ENCODE data around the gene RB1. TPM values are rescaled to one million over a fixed set of nuclear protein-coding genes. Genes with fewer than 3 reads are reported as not detected.

The RB1 gene
- total and polyA plus RNA-seq, 9 of the 15 experiments (the other 6 are each of a cell fraction or from before 2014, with no cell fraction given): 5.0 to 23.8 (median 17.9) TPM

GRCh38 chr13:48476215-48476614 is 172.7 kb downstream of the RB1 start:
- Histone ChIP-seq H3K27me3 (ENCODE audit: control insufficient read depth in 2 of 2, insufficient read depth in 2 of 2, low read length in 2 of 2) (no peaks in the 10 kb centered on the region), H3K4me2 (ENCODE audit: insufficient read depth, low read length) (no peak overlapping the region), H3K79me2 (ENCODE audit: control insufficient read depth, insufficient read depth, low read length) (no peaks in the 10 kb centered on the region), H4K20me1 (replicated peaks; ENCODE audit: control insufficient read depth, insufficient read depth, low read length) (no peaks in the 10 kb centered on the region), H3K4me1 (replicated peaks in 1 of 2; ENCODE audit: control insufficient read depth in 2 of 2, insufficient read depth in 2 of 2, low read length in 2 of 2) (no peaks in the 10 kb centered on the region), H2AFZ (ENCODE audit: low read depth, low read length) (no peak overlapping the region), H3K9ac (ENCODE audit: insufficient read depth in 1 of 2, low read depth in 2 of 2, low read length in 2 of 2) (no peak overlapping the region), H3K9me1 (ENCODE audit: control insufficient read depth, insufficient read depth, low read length) (no peaks in the 10 kb centered on the region), H3K27ac (ENCODE audit: extremely low read depth, low read depth, low read length) (no peak overlapping the region), H3K4me3 (no peak overlapping the region), H3K36me3 (ENCODE audit: control insufficient read depth, insufficient read depth, low read length) (peaks cover 3% of the 10 kb centered on the region; the same call in 1 of the 3 replicates), H3K9me3 (replicated peaks; ENCODE audit: control insufficient read depth, insufficient read depth, low read depth, low read length) (no peaks in the 10 kb centered on the region)
- no TSS peak for BruUV-seq (replicated peaks)
- TF ChIP-seq MYBL2 (IDR thresholded peaks at IDR 0.05; ENCODE audit: low read depth) (no peak), MYBL2 (CRISPR knock-in tag; IDR thresholded peaks at IDR 0.05; ENCODE audit: borderline replicate concordance) (no peak), MCM7 (IDR thresholded peaks at IDR 0.05) (no peak), KDM5B (IDR thresholded peaks at IDR 0.05; ENCODE audit: insufficient replicate concordance, low read depth, low read length) (no peak), TRIM24 (IDR thresholded peaks at IDR 0.05) (no peak), BRF2 (IDR thresholded peaks at IDR 0.05; ENCODE audit: borderline replicate concordance, insufficient read depth, insufficient read length) (no peak), TAF15 (IDR thresholded peaks at IDR 0.05; ENCODE audit: low read depth, low read length) (no peak), SNIP1 (IDR thresholded peaks at IDR 0.05; ENCODE audit: low read depth) (no peak)
- CTCF ChIA-PET (ENCODE audit: low intra/inter-chr PET ratio): no interaction called here
- POLR2A ChIA-PET: no interaction called here
- in situ Hi-C loops (cut with MboI): no loop called here
- DNase-seq (ENCODE audit: extremely low read depth in 1 of 4, low spot score in 3 of 4) (no peak), FAIRE-seq (no peak), ATAC-seq (no peak)
- intact Hi-C loops (cut with micrococcal nuclease): no loop called here

Data from K562 (cell line).